ENCODE measurements around the gene TLCD3B. TPM values are rescaled to one million over a fixed set of nuclear protein-coding genes. Genes with fewer than 3 reads are reported as not detected.
A peak's percentile ranks its signal among the peaks of the same experiment; 100 is the strongest.

TLCD3B gene
- total RNA-seq, 2 experiments from 2014 or later: 4.3 to 17.6 TPM

DNA sequence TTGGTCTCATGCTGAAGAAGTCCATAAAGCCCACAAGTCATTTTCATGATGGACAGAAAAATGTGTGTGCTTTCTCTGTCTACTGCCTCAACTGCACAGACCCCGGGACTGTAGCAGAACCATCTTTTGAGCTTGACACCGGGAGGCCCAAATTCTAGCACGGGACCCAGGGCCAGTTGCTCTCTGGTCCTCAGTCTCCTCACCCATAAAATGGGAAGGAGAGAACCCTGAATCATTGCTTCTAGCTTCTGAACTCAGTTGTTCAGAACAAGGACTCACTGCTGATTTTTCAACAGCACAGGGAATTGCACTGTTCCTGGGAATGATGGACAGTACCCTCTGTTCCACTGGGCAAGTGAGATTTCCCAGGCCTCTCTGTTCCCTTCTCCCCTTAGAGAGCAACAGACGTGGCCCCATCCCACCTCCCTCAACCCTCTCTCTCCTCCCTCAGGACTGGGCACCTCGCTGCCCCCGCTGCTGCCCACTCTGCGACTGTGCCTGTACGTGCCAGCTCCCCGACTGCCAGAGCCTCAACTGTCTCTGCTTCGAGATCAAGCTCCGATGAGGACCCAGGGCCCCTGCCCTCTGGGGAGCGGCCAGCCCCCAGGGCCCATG, 32.3 kb upstream of the TLCD3B start:
- peak overlapping the region; percentile 93 for H3K4me2 ChIP-seq (ENCODE audit: low read length)
- peaks cover 28% of the 10 kb centered on the region for H3K36me3 ChIP-seq (ENCODE audit: insufficient read depth, low read length)
- H3K27ac ChIP-seq (ENCODE audit: low read depth, low read length, poor library complexity, severe bottlenecking): peak overlapping the region; percentile 86
- CTCF ChIA-PET (ENCODE audit: unreplicated experiment): interaction anchor here (0.8 to 1.2 kb wide), 2 partner anchors 8 to 29 kb away, joined by 4 read pairs; partner anchors contain the start of gene TBX6
- no peaks in the 10 kb centered on the region for H3K9me2 ChIP-seq (ENCODE audit: insufficient read depth, low read length)
- peaks cover 14% of the 10 kb centered on the region for H4K20me1 ChIP-seq (ENCODE audit: insufficient read depth, low read length)
- H3K4me3 ChIP-seq (ENCODE audit: low read depth, low read length, poor library complexity, severe bottlenecking): peak overlapping the region; percentile 99
- POLR2A ChIA-PET: interaction anchor here (0.7 to 2.3 kb wide), 5 partner anchors 8 to 303 kb away, joined by 3 to 10 read pairs (median 4); partner anchors contain the start of gene TBX6
- no peak for DNase-seq (ENCODE audit: low spot score)
- peaks cover 35% of the 10 kb centered on the region for H3K79me2 ChIP-seq (ENCODE audit: insufficient read depth, low read depth, low read length)
- no peaks in the 10 kb centered on the region for H3K9me3 ChIP-seq (ENCODE audit: low read length)
- peak overlapping the region; percentile 47; the same call in 1 of the 2 replicates for H2AFZ ChIP-seq (ENCODE audit: low read length)
- BruUV-seq (replicated peaks): no TSS peak
- intact Hi-C loops (cut with micrococcal nuclease; ENCODE audit: unreplicated experiment): loop anchor here (10.0 kb wide), 1 partner anchor 291 kb away; the partner anchor contains the start of gene CD2BP2
- H3K4me1 ChIP-seq (ENCODE audit: insufficient read depth, low read length, poor library complexity, severe bottlenecking): peaks cover 25% of the 10 kb centered on the region
- TF ChIP-seq, protein P1, sequence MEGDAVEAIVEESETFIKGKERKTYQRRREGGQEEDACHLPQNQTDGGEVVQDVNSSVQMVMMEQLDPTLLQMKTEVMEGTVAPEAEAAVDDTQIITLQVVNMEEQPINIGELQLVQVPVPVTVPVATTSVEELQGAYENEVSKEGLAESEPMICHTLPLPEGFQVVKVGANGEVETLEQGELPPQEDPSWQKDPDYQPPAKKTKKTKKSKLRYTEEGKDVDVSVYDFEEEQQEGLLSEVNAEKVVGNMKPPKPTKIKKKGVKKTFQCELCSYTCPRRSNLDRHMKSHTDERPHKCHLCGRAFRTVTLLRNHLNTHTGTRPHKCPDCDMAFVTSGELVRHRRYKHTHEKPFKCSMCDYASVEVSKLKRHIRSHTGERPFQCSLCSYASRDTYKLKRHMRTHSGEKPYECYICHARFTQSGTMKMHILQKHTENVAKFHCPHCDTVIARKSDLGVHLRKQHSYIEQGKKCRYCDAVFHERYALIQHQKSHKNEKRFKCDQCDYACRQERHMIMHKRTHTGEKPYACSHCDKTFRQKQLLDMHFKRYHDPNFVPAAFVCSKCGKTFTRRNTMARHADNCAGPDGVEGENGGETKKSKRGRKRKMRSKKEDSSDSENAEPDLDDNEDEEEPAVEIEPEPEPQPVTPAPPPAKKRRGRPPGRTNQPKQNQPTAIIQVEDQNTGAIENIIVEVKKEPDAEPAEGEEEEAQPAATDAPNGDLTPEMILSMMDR (conservative IDR thresholded peaks at IDR 0.05; ENCODE audit: low read length): no peak
- no peak for TF ChIP-seq EZH2phosphoT487 (IDR thresholded peaks at IDR 0.05; ENCODE audit: borderline replicate concordance, low read depth, low read length)

DNA sequence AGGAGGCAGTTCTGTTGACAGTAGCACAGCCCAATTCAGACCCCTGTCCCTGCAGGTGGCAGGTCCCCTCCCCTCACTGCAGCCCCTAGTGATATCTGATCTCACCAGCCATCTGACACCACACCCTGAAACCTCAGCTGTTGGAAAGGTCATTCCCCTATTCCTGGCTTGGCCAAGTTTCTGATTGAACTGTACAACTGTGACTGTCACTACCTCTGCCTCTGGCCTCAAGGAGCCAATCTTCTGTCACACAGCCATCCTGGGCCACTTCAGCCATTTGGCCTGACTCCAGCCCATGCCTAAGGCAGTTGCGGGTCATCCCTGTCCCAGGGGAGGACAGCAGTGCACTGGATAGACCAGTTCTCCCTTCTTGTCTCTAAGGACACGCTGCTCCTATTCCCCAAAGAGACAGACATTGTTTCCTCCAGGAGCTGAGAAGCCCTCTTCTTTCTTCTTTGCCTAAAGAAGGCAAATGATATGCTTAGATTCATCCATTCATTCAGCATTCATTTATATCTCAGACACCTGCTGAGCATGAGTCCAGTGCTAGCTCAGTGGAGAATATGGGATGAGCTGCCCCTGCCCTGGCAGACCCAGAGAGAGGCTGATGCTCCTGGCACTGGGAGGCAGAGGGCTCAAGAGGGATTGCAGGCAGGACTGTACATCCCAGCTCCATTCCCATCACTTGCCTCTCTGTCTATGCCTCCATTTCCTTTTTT, 29.9 kb upstream of the TLCD3B start:
- Histone ChIP-seq H2AFZ (ENCODE audit: low read length) (no peak overlapping the region), H4K20me1 (ENCODE audit: insufficient read depth, low read length) (peaks cover 3% of the 10 kb centered on the region; the same call in 1 of the 2 replicates), H3K4me1 (ENCODE audit: insufficient read depth, low read length, poor library complexity, severe bottlenecking) (peaks cover 10% of the 10 kb centered on the region), H3K27ac (ENCODE audit: low read depth, low read length, poor library complexity, severe bottlenecking) (no peak overlapping the region), H3K4me3 (ENCODE audit: low read depth, low read length, poor library complexity, severe bottlenecking) (no peak overlapping the region), H3K36me3 (ENCODE audit: insufficient read depth, low read length) (peaks cover 4% of the 10 kb centered on the region), H3K9me3 (ENCODE audit: low read length) (no peaks in the 10 kb centered on the region), H3K9me2 (ENCODE audit: insufficient read depth, low read length) (no peaks in the 10 kb centered on the region), H3K4me2 (ENCODE audit: low read length) (no peak overlapping the region), H3K79me2 (ENCODE audit: insufficient read depth, low read depth, low read length) (peaks cover 11% of the 10 kb centered on the region)
- TF ChIP-seq EZH2phosphoT487 (IDR thresholded peaks at IDR 0.05; ENCODE audit: borderline replicate concordance, low read depth, low read length): no peak
- TF ChIP-seq, protein P1 (conservative IDR thresholded peaks at IDR 0.05; ENCODE audit: low read length): no peak
- intact Hi-C loops (cut with micrococcal nuclease; ENCODE audit: unreplicated experiment): loop anchor here (10.0 kb wide), 1 partner anchor 294 kb away; the partner anchor contains the start of gene CD2BP2
- POLR2A ChIA-PET: interaction anchor here (0.7 to 1.1 kb wide), 2 partner anchors 9 to 163 kb away, joined by 3 to 6 read pairs; no protein-coding TSS in a partner anchor
- no peak for DNase-seq (ENCODE audit: low spot score)
- no TSS peak for BruUV-seq (replicated peaks)
- CTCF ChIA-PET (ENCODE audit: unreplicated experiment): no interaction called here
